DOHH2 (cell line): ENCODE data around the gene KCNJ14.

Experiments used
- H3F3A ChIP-seq: fragments of 200-600 bp; sonication (generic), shearing (Covaris generic); 2 replicates; pipeline ENCODE4 v1.6.0; 2016; ENCODE audit warnings: antibody characterized with exemption, mild to moderate bottlenecking; ENCODE audit not compliant: control insufficient read depth, insufficient read depth
- H3K27ac ChIP-seq: fragments of 200-600 bp; sonication (generic); 2 replicates; pipeline ENCODE4 v1.5.1; 2014; ENCODE audit warnings: low read depth, mild to moderate bottlenecking, low read length, moderate library complexity
- H3K27me3 ChIP-seq: fragments of 200-600 bp; sonication (generic); 2 replicates; pipeline ENCODE4 v1.6.1; 2014; ENCODE audit warnings: mild to moderate bottlenecking, low read length, mixed read lengths; ENCODE audit not compliant: control insufficient read depth
- H3K36me3 ChIP-seq: fragments of 200-600 bp; sonication (generic); 2 replicates; pipeline ENCODE4 v1.6.1; 2014; ENCODE audit warnings: mild to moderate bottlenecking, low read length, moderate library complexity, mixed read lengths; ENCODE audit not compliant: control insufficient read depth
- H3K4me1 ChIP-seq: fragments of 200-600 bp; sonication (generic); 2 replicates; pipeline ENCODE4 v1.6.1; 2014; ENCODE audit warnings: mild to moderate bottlenecking, low read length, mixed read lengths; ENCODE audit not compliant: control insufficient read depth
- H3K4me2 ChIP-seq: fragments of 200-600 bp; sonication (generic); 2 replicates; pipeline ENCODE4 v1.6.0; 2014; ENCODE audit warnings: mild to moderate bottlenecking, low read length, moderate library complexity
- H3K4me3 ChIP-seq: fragments of 200-600 bp; sonication (generic); 2 replicates; pipeline ENCODE4 v1.5.1; 2014; ENCODE audit warnings: mild to moderate bottlenecking, low read length, mixed read lengths
- H3K79me2 ChIP-seq: fragments of 200-600 bp; sonication (generic); 2 replicates; pipeline ENCODE4 v1.6.1; 2014; ENCODE audit warnings: mild to moderate bottlenecking, low read length, mixed read lengths; ENCODE audit not compliant: control insufficient read depth
- H3K9me2 ChIP-seq: fragments of 200-600 bp; sonication (generic); replicated peaks from 2 replicates; pipeline ENCODE4 v1.6.1; 2014; ENCODE audit warnings: mild to moderate bottlenecking, low read length, mixed read lengths; ENCODE audit not compliant: control insufficient read depth
- H3K9me3 ChIP-seq: fragments of 200-600 bp; sonication (generic); 2 replicates; pipeline ENCODE4 v1.6.1; 2014; ENCODE audit warnings: antibody characterized with exemption, low read length, mixed read lengths; ENCODE audit not compliant: control insufficient read depth, insufficient read depth
- H4K20me1 ChIP-seq: fragments of 200-600 bp; sonication (generic); 2 replicates; pipeline ENCODE4 v1.6.0; 2014; ENCODE audit warnings: low read depth, mild to moderate bottlenecking, antibody characterized with exemption, low read length, moderate library complexity; ENCODE audit not compliant: control insufficient read depth, insufficient read depth
- EZH2phosphoT487 ChIP-seq: fragments of 200-600 bp; sonication (generic); IDR thresholded peaks from 2 replicates; pipeline ENCODE4 v1.6.1; 2017; ENCODE audit warnings: borderline replicate concordance, mild to moderate bottlenecking, antibody characterized with exemption, low read length, moderate library complexity, mixed read lengths
- TF ChIP-seq, protein P1 (sequence below): fragments of 200-600 bp; sonication (generic); IDR thresholded peaks from one replicate; pipeline ENCODE4 v1.5.1; 2014; ENCODE audit warnings: antibody characterized with exemption, mild to moderate bottlenecking, low read depth, low read length; ENCODE audit not compliant: poor library complexity, severe bottlenecking

The KCNJ14 gene

DNA sequence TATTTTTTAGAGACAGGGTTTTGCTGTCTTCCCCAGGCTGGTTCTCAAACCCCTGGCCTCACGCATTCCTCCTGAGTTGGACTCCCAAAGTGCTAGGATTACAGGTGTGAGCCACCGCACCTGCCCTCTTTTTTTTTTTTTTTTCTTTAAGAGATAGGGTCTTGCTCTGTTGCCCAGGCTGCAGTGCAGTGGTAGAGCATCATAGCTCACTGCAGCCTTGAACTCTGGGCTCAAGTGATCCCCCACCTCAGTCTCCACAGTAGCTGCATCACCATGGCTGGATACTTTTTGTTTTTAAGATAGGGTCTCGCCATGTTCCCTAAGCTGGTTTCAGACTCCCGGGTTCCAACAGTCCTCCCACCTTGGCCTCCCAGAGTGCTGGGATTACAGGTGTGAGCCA, 1.5 kb downstream of the KCNJ14 start:
- Histone ChIP-seq H3K36me3 (peaks cover 59% of the 10 kb centered on the region), H3K27ac (no peak overlapping the region), H3K4me1 (no peaks in the 10 kb centered on the region), H3K27me3 (no peaks in the 10 kb centered on the region), H4K20me1 (no peaks in the 10 kb centered on the region; the same call in 1 of the 2 replicates), H3K4me2 (no peak overlapping the region), H3K79me2 (peaks cover 41% of the 10 kb centered on the region), H3K4me3 (no peak overlapping the region), H3F3A (peaks cover 6% of the 10 kb centered on the region), H3K9me2 (no peaks in the 10 kb centered on the region), H3K9me3 (no peaks in the 10 kb centered on the region)
- no peak for TF ChIP-seq EZH2phosphoT487

- Histone ChIP-seq H3K36me3 (peaks cover 58% of the 10 kb centered on the region), H3K4me3 (no peak overlapping the region), H3K27me3 (no peaks in the 10 kb centered on the region), H3K9me3 (no peaks in the 10 kb centered on the region), H3K4me2 (no peak overlapping the region), H3K4me1 (no peaks in the 10 kb centered on the region), H3F3A (peaks cover 6% of the 10 kb centered on the region), H3K27ac (no peak overlapping the region), H3K9me2 (no peaks in the 10 kb centered on the region), H4K20me1 (no peaks in the 10 kb centered on the region; the same call in 1 of the 2 replicates), H3K79me2 (peaks cover 34% of the 10 kb centered on the region)
- TF ChIP-seq EZH2phosphoT487, result no peak
- TF ChIP-seq, protein P1, sequence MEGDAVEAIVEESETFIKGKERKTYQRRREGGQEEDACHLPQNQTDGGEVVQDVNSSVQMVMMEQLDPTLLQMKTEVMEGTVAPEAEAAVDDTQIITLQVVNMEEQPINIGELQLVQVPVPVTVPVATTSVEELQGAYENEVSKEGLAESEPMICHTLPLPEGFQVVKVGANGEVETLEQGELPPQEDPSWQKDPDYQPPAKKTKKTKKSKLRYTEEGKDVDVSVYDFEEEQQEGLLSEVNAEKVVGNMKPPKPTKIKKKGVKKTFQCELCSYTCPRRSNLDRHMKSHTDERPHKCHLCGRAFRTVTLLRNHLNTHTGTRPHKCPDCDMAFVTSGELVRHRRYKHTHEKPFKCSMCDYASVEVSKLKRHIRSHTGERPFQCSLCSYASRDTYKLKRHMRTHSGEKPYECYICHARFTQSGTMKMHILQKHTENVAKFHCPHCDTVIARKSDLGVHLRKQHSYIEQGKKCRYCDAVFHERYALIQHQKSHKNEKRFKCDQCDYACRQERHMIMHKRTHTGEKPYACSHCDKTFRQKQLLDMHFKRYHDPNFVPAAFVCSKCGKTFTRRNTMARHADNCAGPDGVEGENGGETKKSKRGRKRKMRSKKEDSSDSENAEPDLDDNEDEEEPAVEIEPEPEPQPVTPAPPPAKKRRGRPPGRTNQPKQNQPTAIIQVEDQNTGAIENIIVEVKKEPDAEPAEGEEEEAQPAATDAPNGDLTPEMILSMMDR, result no peak
These were observed 2.6 kb downstream of the KCNJ14 start for GRCh38 chr19:48458016-48458415.

- Histone ChIP-seq H3K4me3 (no peak overlapping the region), H3K9me2 (no peaks in the 10 kb centered on the region), H3F3A (peaks cover 11% of the 10 kb centered on the region), H4K20me1 (no peaks in the 10 kb centered on the region), H3K9me3 (no peaks in the 10 kb centered on the region), H3K27me3 (no peaks in the 10 kb centered on the region), H3K4me1 (no peaks in the 10 kb centered on the region), H3K36me3 (peaks cover 23% of the 10 kb centered on the region), H3K4me2 (no peak overlapping the region), H3K27ac (no peak overlapping the region), H3K79me2 (peaks cover 2% of the 10 kb centered on the region)
- TF ChIP-seq EZH2phosphoT487, result no peak
- TF ChIP-seq, protein P1, result no peak
These were observed 6.2 kb downstream of the KCNJ14 start for GRCh38 chr19:48461651-48461981.

DNA sequence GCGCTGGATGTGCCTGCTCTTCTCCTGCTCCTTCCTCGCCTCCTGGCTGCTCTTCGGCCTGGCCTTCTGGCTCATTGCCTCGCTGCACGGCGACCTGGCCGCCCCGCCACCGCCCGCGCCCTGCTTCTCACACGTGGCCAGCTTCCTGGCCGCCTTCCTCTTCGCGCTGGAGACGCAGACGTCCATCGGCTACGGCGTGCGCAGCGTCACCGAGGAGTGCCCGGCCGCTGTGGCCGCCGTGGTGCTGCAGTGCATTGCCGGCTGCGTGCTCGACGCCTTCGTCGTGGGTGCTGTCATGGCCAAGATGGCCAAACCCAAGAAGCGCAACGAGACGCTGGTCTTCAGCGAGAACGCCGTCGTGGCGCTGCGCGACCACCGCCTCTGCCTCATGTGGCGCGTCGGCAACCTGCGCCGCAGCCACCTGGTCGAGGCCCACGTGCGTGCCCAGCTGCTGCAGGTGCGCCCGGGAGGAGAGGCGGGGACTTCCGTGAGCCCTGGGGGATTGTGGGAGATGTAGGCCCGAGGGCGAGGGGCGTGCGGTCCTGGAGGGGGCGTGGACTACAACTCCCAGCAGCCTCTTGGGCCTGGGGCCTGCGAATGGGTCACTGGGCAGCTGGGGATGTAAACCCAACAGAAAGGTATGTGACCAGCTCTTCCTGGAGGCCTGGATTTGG, 6.7 kb downstream of the KCNJ14 start:
- Histone ChIP-seq H3K9me3 (no peaks in the 10 kb centered on the region), H3K4me2 (no peak overlapping the region), H3K27ac (no peak overlapping the region), H3F3A (peaks cover 11% of the 10 kb centered on the region), H3K9me2 (no peaks in the 10 kb centered on the region), H4K20me1 (no peaks in the 10 kb centered on the region), H3K4me3 (no peak overlapping the region), H3K4me1 (no peaks in the 10 kb centered on the region), H3K79me2 (peaks cover 2% of the 10 kb centered on the region), H3K27me3 (no peaks in the 10 kb centered on the region), H3K36me3 (peaks cover 20% of the 10 kb centered on the region)
- TF ChIP-seq EZH2phosphoT487, result no peak
- TF ChIP-seq, protein P1, result no peak
